ENCODE data around the gene HIF3A. TPM values are rescaled to one million over a fixed set of nuclear protein-coding genes. Genes with fewer than 3 reads are reported as not detected.

Gene HIF3A
- total RNA-seq, 1 experiment from 2014 or later, result 0.98 TPM

GRCh38 chr19:46340051-46340659 lies 43.3 kb downstream of the HIF3A start:
- no peaks in the 10 kb centered on the region for H3K9me2 ChIP-seq (ENCODE audit: insufficient read depth)
- TF ChIP-seq SIN3A (IDR thresholded peaks at IDR 0.05; ENCODE audit: low read depth) (no peak), CBX3 (IDR thresholded peaks at IDR 0.05; ENCODE audit: low read depth) (no peak), ZNF274 (IDR thresholded peaks at IDR 0.05; ENCODE audit: low read depth, low read length) (no peak), JUND (IDR thresholded peaks at IDR 0.05) (no peak), ATF3 (IDR thresholded peaks at IDR 0.05) (no peak), RAD21 (IDR thresholded peaks at IDR 0.05; ENCODE audit: low read depth) (no peak), EZH2 (IDR thresholded peaks at IDR 0.05) (no peak), EGR1 (IDR thresholded peaks at IDR 0.05; ENCODE audit: low read depth) (no peak), TCF7L2 (IDR thresholded peaks at IDR 0.05; ENCODE audit: borderline replicate concordance, extremely low read depth, insufficient read depth, insufficient read length) (no peak), POLR2A (IDR thresholded peaks at IDR 0.05; ENCODE audit: borderline replicate concordance, extremely low read depth, insufficient read depth, insufficient read length) (no peak), YY1 (IDR thresholded peaks at IDR 0.05; ENCODE audit: extremely low read depth, insufficient replicate concordance, low read depth, low read length) (no peak), POLR2AphosphoS5 (IDR thresholded peaks at IDR 0.05; ENCODE audit: low read depth, low read length) (no peak), ELF1 (IDR thresholded peaks at IDR 0.05; ENCODE audit: borderline replicate concordance, low read depth) (no peak)
- TF ChIP-seq, protein P1, sequence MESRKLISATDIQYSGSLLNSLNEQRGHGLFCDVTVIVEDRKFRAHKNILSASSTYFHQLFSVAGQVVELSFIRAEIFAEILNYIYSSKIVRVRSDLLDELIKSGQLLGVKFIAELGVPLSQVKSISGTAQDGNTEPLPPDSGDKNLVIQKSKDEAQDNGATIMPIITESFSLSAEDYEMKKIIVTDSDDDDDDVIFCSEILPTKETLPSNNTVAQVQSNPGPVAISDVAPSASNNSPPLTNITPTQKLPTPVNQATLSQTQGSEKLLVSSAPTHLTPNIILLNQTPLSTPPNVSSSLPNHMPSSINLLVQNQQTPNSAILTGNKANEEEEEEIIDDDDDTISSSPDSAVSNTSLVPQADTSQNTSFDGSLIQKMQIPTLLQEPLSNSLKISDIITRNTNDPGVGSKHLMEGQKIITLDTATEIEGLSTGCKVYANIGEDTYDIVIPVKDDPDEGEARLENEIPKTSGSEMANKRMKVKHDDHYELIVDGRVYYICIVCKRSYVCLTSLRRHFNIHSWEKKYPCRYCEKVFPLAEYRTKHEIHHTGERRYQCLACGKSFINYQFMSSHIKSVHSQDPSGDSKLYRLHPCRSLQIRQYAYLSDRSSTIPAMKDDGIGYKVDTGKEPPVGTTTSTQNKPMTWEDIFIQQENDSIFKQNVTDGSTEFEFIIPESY (IDR thresholded peaks at IDR 0.05; ENCODE audit: extremely low read depth, insufficient replicate concordance, low read length), result no peak
- H3K4me2 ChIP-seq (ENCODE audit: low read length), result no peak overlapping the region
- no peak overlapping the region for H3K9ac ChIP-seq (ENCODE audit: low read length)
- ATAC-seq (no peak), DNase-seq (ENCODE audit: low read depth, low spot score) (no peak)
- no peaks in the 10 kb centered on the region for H3K27me3 ChIP-seq (ENCODE audit: insufficient read depth, low read length)
- H3K4me3 ChIP-seq (replicated peaks in 1 of 2; ENCODE audit: low read depth in 1 of 2, low read length in 2 of 2), result no peak overlapping the region
- H2AFZ ChIP-seq (ENCODE audit: low read depth, low read length, poor library complexity, severe bottlenecking), result no peak overlapping the region
- ChIA-PET POLR2A (no interaction called here), RAD21 (ENCODE audit: low non-redundant PET in 1 of 2, low total read pairs in 2 of 2, uncharacterized antibody in 2 of 2, unreplicated experiment in 2 of 2) (no interaction called here), CTCF (no interaction called here)
- no peaks in the 10 kb centered on the region for H4K20me1 ChIP-seq (ENCODE audit: insufficient read depth)
- no peaks in the 10 kb centered on the region for H3K4me1 ChIP-seq (ENCODE audit: control insufficient read depth in 1 of 2, insufficient read depth in 2 of 2, low read length in 2 of 2)
- H3K27ac ChIP-seq (ENCODE audit: low read depth, low read length), result no peak overlapping the region
- no peaks in the 10 kb centered on the region for H3K79me2 ChIP-seq (ENCODE audit: insufficient read depth, low read length)
- no peaks in the 10 kb centered on the region for H3K9me3 ChIP-seq (ENCODE audit: control insufficient read depth in 1 of 2, insufficient read depth in 1 of 2, low read depth in 1 of 2, low read length in 2 of 2)
- no TSS peak for BruUV-seq (replicated peaks)
- no peaks in the 10 kb centered on the region for H3K36me3 ChIP-seq (ENCODE audit: control insufficient read depth in 1 of 2, insufficient read depth in 2 of 2, low read length in 2 of 2)
- intact Hi-C loops (cut with micrococcal nuclease), result no loop called here

All from HCT116 (cell line).